ENCODE data around the gene SUN5. TPM values are rescaled to one million over a fixed set of nuclear protein-coding genes. Genes with fewer than 3 reads are reported as not detected.

SUN5 gene
- total and polyA plus RNA-seq, 2 of the 8 experiments (the other 6 are each of a cell fraction or from before 2014, with no cell fraction given) = not detected

DNA sequence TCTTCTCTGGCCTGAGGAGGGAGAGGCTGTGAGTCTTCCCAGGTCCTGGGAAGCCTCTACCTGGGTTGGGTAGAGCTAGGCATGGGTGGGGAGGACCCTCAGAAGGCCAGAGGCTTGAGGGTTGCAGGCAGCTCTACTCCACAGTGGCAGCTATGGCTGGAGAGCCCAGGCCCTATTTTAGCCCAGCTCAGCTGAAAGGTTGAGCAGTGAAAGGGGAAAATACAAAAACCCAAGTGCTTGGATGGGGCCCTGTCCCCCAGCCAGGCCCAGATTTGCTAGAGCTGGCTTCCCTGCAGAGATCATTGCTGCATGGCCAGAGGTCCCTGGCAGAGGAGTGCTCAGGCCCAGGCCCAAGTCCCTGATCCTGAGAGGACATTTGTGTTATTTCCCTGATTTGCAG lies 45.7 kb downstream of the SUN5 start:
- Histone ChIP-seq H3K23me2 (ENCODE audit: low read depth, low read length) (no peaks in the 10 kb centered on the region), H2AK5ac (ENCODE audit: low read depth, low read length) (no peak overlapping the region), H3K27me3 (replicated peaks in 1 of 4; ENCODE audit: control insufficient read depth in 3 of 4, extremely low read depth in 1 of 4, insufficient read depth in 3 of 4, low read length in 3 of 4) (peaks cover 0 to 8% (median 2%) of the 10 kb centered on the region in 4 experiments; a peak in 3 of 7 replicates), H2BK15ac (ENCODE audit: low read length) (no peak overlapping the region), H3K23ac (ENCODE audit: insufficient read length) (no peak overlapping the region), H3K36me3 (ENCODE audit: control insufficient read depth in 2 of 4, insufficient read depth in 4 of 4, low read length in 3 of 4) (no peaks in the 10 kb centered on the region), H3K4me1 (replicated peaks in 1 of 4; ENCODE audit: control insufficient read depth in 3 of 4, insufficient read depth in 4 of 4, low read length in 3 of 4) (no peaks in the 10 kb centered on the region; a peak in 1 of 7 replicates), H4K91ac (replicated peaks; ENCODE audit: insufficient read length, low read length) (no peak overlapping the region), H2AFZ (ENCODE audit: low read length) (no peak overlapping the region), H3K56ac (replicated peaks; ENCODE audit: insufficient read length, low read depth, low read length) (no peak overlapping the region), H3K18ac (ENCODE audit: extremely low read depth, low read length) (no peak overlapping the region), H2BK20ac (ENCODE audit: low read length) (no peak overlapping the region), H4K5ac (ENCODE audit: insufficient read length, low read depth, low read length) (no peak overlapping the region), H3K4me3 (ENCODE audit: extremely low read depth in 1 of 4, insufficient read depth in 2 of 4, low read depth in 3 of 4, low read length in 4 of 4) (no peak overlapping the region), H3K9me3 (ENCODE audit: insufficient read depth in 2 of 2, low read depth in 1 of 2, low read length in 1 of 2) (peaks cover 0 to 5% of the 10 kb centered on the region in 2 experiments; a peak in 1 of 4 replicates), H3K27ac (ENCODE audit: low read depth, low read length) (no peak overlapping the region), H3K9ac (replicated peaks in 1 of 4; ENCODE audit: extremely low read depth in 1 of 4, low read depth in 3 of 4, low read length in 3 of 4) (no peak overlapping the region), H2BK120ac (replicated peaks; ENCODE audit: low read depth, low read length) (no peak overlapping the region), H4K20me1 (replicated peaks in 1 of 2; ENCODE audit: control insufficient read depth in 1 of 2, insufficient read depth in 2 of 2, low read length in 2 of 2) (no peaks in the 10 kb centered on the region), H2BK12ac (ENCODE audit: low read depth, low read length) (no peak overlapping the region), H2BK5ac (ENCODE audit: low read depth, low read length) (no peak overlapping the region), H3K79me2 (ENCODE audit: control insufficient read depth in 1 of 2, insufficient read depth in 2 of 2, low read length in 2 of 2) (no peaks in the 10 kb centered on the region), H3K79me1 (ENCODE audit: low read depth, low read length) (no peaks in the 10 kb centered on the region), H3K4ac (replicated peaks; ENCODE audit: insufficient read length, low read depth, low read length) (no peak overlapping the region), H3K4me2 (ENCODE audit: insufficient read depth in 1 of 2, low read depth in 2 of 2, low read length in 2 of 2) (no peak overlapping the region), H3K14ac (ENCODE audit: insufficient read length) (no peak overlapping the region), H4K8ac (ENCODE audit: extremely low read depth, insufficient read depth, low read length) (no peak overlapping the region; the same call in 1 of the 2 replicates)
- DNase-seq (ENCODE audit: low read depth in 1 of 2, low spot score in 2 of 2) (no peak), FAIRE-seq (no peak)
- CTCF ChIA-PET (ENCODE audit: partially characterized antibody) = interaction anchor here (0.6 to 2.8 kb wide), 5 partner anchors 9 to 95 kb away, joined by 3 to 18 read pairs (median 4); no protein-coding TSS in a partner anchor
- POLR2A ChIA-PET (ENCODE audit: partially characterized antibody) = no interaction called here
- TF ChIP-seq BCL11A (IDR thresholded peaks at IDR 0.05; ENCODE audit: low read depth in 2 of 2, low read length in 2 of 2) (no peak), BRCA1 (IDR thresholded peaks at IDR 0.05; ENCODE audit: low read depth, low read length) (no peak), MAFK (IDR thresholded peaks at IDR 0.05; ENCODE audit: low read depth, low read length) (no peak), CREB1 (IDR thresholded peaks at IDR 0.05) (no peak), TAF1 (IDR thresholded peaks at IDR 0.05; ENCODE audit: low read depth, low read length) (no peak), TEAD4 (IDR thresholded peaks at IDR 0.05; ENCODE audit: low read depth, low read length) (no peak), FOSL1 (IDR thresholded peaks at IDR 0.05; ENCODE audit: insufficient read depth, low read depth, low read length) (no peak), TCF12 (IDR thresholded peaks at IDR 0.05; ENCODE audit: low read depth, low read length) (no peak), NANOG (IDR thresholded peaks at IDR 0.05; ENCODE audit: insufficient read depth, low read depth, low read length, poor library complexity, severe bottlenecking) (no peak), EGR1 (IDR thresholded peaks at IDR 0.05; ENCODE audit: borderline replicate concordance, low read depth, low read length) (no peak)
- TF ChIP-seq, protein P1, sequence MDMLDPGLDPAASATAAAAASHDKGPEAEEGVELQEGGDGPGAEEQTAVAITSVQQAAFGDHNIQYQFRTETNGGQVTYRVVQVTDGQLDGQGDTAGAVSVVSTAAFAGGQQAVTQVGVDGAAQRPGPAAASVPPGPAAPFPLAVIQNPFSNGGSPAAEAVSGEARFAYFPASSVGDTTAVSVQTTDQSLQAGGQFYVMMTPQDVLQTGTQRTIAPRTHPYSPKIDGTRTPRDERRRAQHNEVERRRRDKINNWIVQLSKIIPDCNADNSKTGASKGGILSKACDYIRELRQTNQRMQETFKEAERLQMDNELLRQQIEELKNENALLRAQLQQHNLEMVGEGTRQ (IDR thresholded peaks at IDR 0.05; ENCODE audit: low read length) = no peak
